Stimulated activated CD4-positive, alpha-beta T cell treated with anti-CD3 and anti-CD28 coated beads, Interleukin-4, amount 100 ng/mL, for 4 hours (primary cell): Measurements from ENCODE around the gene DISP3.

Source experiments
- DNase-seq, 2 experiments: peaks; one replicate each; pipeline ENCODE4 v3.0.0-alpha.2; 2020

The DISP3 gene

GRCh38 chr1:11529763-11530730 lies 51.1 kb downstream of the DISP3 start:
- no peak for DNase-seq

- no peak for DNase-seq
Observed at GRCh38 chr1:11530731-11531311, 51.9 kb downstream of the DISP3 start.

- DNase-seq: no peak
Observed at GRCh38 chr1:11531314-11531870, 52.4 kb downstream of the DISP3 start.

- DNase-seq: no peak
Observed at GRCh38 chr1:11531943-11532342, 53.0 kb downstream of the DISP3 start.

- DNase-seq: no peak
Observed at GRCh38 chr1:11533790-11534787, 55.1 kb downstream of the DISP3 start.

- no peak for DNase-seq
Observed at GRCh38 chr1:11534846-11535245, 55.9 kb downstream of the DISP3 start.

- no peak for DNase-seq
Observed at GRCh38 chr1:11535316-11535715, 56.4 kb downstream of the DISP3 start.

GRCh38 chr1:11535761-11536572 lies 57.0 kb downstream of the DISP3 start:
- no peak for DNase-seq

- DNase-seq: no peak
Observed at GRCh38 chr1:11536573-11537379, 57.8 kb downstream of the DISP3 start.

- DNase-seq: no peak
Observed at GRCh38 chr1:11537380-11537764, 58.4 kb downstream of the DISP3 start.

GRCh38 chr1:11537854-11538591 lies 59.1 kb downstream of the DISP3 start:
- no peak for DNase-seq

- no peak for DNase-seq
Observed at GRCh38 chr1:11538886-11539285, 59.9 kb downstream of the DISP3 start.

- no peak for DNase-seq
Observed at GRCh38 chr1:11539850-11540772, 61.2 kb downstream of the DISP3 start.

- DNase-seq: no peak
Observed at GRCh38 chr1:11540773-11541160, 61.8 kb downstream of the DISP3 start.

- no peak for DNase-seq
Observed at GRCh38 chr1:11541236-11541635, 62.3 kb downstream of the DISP3 start.

- no peak for DNase-seq
Observed at GRCh38 chr1:11541956-11542355, 63.0 kb downstream of the DISP3 start.

GRCh38 chr1:11543392-11543791 lies 64.4 kb downstream of the DISP3 start:
- DNase-seq: no peak

GRCh38 chr1:11543796-11544195 lies 64.8 kb downstream of the DISP3 start:
- no peak for DNase-seq

GRCh38 chr1:11546456-11546855 lies 67.5 kb downstream of the DISP3 start:
- DNase-seq: no peak
